Activated CD4-positive, alpha-beta T cell treated with anti-CD3 and anti-CD28 coated beads, Interleukin-10, Interleukin-2, amounts not matched to agents 100 ng/mL and 50 ng/mL, durations not matched to agents 16 hours and 8 hours (primary cell): Measurements from ENCODE around the gene STC2.

Experiments used
- DNase-seq: peaks from one replicate; pipeline ENCODE4 v3.0.0-alpha.2; 2020

Gene STC2

DNA sequence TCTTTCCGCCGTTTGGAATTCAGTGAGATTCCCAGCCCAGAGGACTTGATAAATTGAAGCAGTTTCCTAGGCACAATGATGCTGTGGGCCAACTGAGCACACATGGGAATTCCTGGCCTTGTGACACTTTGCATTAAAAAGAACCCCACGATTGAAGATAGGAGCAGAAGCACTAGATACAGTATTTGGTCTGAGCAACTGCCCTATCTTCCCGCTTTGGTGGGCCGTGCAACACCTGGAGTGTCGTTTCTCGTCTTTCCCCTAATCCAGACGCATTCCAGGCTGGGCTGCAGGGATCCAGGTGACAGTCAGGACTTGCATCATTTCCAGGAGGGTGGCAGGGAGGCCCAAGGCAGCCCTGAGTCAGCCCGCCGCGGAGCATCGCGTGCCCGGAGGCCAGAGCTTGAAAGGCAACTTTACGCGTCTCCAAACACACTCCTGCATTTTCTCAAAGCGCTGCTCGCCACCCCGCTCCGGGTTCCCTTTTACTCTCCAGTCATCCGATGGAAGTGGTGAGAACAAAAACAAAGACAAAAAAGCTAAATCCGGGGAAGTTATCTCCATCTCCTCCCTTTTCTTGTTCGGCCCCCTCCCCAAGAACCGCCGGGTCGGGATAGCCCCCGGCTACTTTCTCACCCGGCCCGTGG is 753 bp upstream of the STC2 start:
- DNase-seq = peak; percentile 51

DNA sequence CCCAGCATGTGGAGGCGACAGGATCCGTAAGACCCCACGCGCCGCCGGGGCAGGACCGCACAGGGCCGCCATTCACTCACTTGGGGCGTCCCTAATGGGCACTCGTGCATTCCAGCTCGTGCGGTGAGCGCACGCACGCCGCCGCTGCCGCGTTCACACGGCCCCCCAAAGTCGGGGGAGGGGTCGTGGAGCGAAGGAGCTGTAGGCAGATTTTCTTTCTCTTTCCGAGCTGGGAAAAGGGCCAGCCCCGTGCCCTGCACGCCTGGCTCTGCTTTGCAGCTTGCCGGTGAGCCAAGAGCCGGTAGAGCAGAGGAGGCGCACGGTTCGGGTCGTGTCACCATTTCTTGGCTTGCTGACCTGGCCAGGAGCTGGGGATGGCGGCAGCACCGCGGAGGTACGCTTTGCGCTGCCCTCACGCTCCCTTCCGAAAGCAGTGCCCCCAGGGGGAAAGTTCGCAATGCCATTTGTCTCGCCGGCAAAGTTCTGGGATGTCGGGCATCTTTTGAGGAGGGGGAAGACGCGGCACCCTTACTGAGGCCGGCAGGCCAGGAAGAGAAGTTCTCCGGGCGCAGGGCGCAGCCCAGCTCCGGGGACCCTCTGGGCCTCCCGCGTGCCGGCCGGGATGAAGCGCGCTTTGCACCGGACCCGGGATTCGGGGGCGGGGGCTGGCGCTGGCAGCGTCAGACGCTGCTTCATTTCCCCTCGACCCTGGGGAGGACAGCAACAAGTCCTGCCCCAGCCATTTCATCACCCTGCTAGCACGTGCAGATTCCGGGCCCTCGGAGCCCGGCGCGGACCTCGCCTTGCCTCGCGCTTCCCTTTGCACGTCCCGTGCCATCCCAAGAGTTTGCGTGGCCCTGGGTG is 898 bp downstream of the STC2 start:
- peak; percentile 26 for DNase-seq

DNA sequence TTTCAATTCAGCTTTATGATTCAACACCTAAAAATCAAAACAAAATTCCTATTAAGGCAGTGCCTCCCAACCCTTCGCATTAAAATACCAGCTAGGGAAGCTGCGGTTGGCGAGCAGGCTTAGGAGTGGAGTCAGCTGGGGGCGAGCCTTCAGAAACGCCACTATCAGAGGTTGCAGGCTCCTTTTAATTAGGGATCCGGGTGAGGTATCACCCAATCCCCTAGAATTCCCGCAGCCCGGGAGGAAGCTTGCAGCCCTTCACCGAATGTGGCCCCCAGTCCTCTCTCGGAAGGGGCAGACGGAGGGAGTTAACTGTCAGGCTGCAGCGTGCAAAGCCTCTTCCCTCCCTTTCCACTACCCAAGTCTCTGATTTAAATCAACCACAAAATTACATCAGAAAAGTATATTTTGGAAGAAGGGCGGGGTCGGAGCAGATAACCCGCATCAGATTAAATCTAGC is 1.7 kb downstream of the STC2 start:
- peak; percentile 47 for DNase-seq

DNA sequence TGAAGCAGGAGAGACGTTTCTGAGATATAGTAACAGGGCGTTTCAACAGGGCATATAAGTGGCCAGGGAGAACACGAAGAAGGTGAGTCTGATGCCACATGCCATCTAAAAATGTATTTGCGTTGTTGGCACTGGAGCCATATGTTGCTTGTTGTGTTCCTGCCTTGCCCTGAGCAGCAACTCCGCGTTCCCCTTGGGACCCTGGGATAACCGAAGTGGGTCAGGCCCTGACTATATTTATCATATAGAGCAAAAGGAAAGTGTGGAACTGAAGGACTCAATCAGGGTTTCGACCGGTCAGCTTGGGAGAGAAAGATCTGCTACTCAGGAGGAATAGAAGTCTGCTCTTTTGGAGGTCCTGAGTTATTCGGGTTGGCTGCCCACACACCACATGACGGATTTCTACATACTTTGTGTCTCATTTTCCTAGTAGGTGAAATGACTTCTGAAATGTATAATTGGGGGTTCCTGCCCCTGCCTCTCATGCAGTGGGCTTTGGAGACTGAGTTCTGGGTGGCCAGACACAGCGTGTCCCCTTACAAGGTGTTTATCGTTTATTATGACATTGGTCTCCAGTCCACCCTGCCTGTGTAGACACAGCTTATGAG is 3.0 kb downstream of the STC2 start:
- no peak for DNase-seq

DNA sequence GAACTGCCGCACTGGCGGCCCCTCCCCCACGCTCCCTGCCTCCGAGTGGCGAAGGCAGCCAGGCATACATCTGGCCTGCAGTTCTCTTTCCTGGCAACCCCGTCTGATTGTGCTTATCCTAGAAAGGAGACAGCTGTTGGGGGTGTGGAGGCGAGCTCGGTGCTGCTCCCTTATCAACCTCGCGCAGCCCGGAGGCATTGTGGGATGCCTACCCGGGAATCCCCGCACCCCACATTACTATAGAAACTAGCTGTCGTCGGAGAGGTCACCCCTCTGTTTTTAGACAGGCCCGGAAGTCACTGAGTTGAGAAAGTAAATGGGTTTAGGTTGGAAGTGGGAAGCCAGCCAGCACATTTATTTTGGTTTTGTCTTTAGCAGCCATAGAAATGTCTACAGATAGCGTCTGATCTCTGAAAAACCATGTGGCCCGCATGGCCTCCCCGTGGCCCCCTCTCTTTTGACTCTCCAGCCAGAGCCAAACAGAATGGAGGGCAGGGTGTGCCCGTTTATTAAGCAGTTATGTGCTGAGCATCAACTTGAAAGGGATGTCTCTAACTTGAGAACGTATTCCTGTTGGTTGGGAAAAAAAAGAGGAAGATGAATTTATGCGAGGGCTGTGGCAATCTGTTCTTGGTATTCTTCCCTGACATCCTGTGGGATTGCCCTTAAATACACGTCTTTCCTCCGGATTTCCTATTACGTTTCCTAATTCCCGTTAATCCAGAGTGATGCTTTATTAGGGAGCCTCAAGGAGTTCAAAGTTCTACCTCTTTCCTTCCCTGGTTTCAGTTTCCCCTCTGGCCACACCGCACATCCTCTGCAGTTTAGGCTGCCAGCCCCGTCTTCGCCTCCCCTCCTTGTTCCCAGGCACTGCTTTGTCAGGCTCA is 3.9 kb downstream of the STC2 start:
- DNase-seq = no peak

DNA sequence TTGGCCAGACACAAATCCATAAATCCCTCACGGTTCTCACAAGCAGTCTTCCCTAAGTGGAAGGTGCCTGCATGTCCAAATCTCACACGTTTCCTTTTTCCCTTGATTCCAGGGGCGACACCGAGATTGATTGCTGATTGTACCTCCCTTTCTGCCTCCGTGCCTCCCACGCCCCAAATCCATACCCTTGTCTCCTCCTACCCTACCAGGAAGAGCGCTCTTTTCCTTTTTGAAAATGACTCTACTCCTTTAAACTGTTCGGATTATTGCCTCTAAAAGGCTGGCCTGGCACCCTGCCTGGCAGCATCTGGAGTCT is 4.5 kb downstream of the STC2 start:
- DNase-seq = no peak

DNA sequence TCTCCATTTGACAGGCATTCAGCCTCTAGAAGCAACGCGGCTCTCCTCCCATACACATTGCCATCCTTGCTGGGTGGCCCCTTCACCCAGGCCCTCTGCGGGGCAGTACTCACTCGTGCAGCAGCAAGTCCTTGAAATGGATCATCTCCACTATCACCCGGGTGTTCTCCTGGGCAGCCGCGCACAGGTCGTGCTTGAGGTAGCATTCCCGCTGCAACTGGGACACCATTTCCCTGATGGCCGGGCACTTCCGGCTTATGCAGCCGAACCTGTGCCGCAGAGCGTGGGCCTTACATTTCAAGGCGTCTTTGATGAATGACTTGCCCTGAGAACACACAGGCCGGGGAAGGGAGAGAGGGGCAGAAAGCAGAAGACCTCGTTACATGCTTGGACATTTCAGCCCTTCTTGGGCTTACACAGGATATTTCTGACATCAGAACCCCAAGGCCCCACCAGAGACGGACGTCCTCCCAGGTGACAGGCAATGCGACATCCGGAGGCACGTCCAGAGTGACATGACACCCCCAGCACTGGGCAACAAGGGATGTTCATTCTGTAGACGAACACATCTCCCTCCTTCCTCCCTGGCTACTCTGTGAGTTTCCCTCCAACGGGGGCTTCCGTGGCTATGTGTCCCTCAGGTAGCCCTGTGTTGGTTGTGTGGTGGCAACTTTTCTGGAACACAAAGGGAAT is 5.0 kb downstream of the STC2 start:
- DNase-seq = no peak

DNA sequence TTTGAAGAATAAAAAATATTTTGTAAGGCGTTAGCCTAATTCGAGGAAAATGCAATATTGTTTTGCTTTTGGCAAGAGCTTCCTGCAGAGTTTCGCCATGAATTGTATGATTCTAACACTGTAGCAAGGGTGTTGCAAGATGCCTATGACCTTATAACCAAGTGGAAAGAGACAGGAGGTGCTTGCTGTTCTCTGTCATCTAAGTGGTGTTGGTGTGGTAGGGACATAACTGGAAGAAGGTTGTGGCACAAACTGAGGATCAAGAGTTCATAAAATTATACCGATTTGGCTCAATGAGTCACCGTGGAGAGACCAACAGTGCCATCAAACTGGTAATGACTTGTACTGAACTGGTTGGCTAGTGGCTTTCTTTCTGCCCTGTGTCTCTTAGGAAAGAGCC is 6.3 kb downstream of the STC2 start:
- DNase-seq = no peak

DNA sequence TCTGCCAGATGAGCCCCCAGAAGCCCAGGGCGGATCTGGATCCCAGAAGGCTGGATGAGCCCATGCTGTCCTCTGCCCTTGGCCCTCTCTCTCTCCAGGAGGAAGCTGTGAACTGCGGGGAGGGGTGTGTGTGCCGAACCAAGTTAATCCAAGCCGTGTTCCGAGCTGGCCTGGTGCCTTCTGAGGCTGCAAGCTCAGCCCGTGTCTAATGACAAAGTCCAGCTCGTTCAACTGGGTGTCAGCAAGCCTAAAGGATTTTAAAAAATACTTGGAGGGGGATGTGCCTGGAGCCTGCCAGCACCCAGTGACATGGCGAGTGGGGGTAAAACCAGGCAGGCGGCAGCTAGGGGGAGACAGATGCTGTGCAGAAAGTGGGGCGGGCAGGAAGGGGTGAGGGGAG is 8.0 kb downstream of the STC2 start:
- DNase-seq = no peak

DNA sequence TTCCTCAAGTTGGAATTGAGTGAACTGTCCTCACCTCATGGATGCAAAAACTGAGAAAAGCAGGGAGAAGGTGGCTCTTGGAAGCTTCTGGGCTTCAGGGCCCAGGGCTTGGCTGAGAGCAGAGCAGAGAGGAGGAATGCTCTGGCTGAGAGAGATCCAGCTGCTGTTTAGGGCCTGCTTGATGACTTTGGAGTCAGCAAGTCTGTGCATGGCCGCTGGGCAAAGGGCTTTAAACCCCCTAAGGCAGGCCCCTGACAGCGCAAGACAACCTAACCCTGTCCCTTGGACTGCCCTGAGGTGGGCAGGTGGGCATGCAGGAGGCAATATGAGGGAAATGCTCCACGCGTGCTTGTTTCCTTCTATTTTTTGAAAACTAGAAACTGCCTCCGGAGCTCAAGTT is 8.6 kb downstream of the STC2 start:
- no peak for DNase-seq

DNA sequence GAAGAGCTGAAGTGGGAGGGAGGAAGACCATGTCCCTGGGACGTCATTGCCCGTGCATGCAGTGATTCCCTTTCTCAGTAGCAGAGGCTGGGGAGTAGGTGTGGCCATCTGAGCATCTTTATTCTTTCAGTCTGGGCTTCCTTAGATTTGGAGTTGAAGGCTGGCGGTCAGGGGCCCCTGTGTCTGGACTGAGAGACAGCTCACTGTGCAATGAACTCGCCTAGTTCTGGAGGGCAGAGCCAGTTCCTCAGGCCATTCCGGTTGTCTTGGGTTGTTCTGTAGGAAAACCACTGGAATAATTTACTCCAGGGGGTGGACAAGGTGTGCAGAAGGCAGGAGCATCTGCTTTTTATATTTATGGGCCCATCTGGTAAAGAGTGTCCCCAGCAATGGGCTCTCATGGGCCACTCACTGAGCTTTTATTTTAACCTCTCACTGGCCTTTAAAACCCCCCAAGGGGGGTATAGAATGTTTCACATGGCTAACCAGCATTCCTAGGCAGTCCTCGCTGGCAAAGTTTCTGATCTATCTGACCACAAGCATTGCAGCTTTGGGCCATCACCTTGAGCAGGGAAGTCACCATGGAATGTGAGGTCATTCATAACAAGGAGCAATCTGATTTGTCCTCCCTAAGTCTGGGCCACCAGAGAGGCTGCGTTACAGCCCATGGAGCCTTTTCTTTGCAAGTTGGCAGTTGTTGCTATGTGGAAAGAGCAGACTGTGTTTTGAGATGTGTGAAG is 9.2 kb downstream of the STC2 start:
- DNase-seq = no peak

DNA sequence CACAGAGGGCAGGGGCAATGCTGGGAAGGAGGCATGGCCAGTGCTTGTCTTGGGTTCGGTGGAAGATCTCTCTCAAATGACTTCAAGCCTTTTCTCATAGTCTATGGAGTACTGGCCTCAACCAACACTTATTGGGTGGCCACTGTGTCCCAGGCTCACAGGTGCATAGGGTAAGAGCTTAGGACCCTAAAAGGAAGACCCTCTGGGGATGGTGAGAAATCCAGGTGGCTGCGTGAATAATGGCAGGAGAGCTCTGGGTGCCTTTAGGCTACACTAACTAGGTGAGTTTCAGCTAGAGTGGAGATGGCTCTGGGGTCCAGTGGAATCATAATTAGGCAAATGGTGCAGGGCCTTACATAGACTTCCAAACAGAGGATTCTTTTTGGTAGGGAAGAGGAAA is 9.9 kb downstream of the STC2 start:
- no peak for DNase-seq

DNA sequence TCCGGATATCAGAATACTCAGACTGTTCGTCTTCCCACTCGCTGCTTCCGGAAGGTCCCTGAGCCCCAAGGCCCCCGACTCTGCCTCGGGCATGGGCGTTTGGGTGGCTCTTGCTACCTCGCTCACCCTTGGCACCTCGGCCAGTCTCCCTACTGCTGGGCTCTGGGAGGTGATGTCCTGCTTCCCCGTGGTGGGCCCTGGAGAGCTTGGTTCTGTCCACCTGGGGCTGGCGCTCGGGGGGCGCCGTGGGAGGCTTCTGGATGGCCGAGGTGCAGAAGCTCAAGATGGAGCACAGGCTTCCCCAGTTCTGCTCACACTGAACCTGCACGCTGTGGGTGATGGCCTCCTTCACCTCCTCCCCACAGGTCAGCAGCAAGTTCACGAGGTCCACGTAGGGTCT is 10.4 kb downstream of the STC2 start:
- DNase-seq = no peak

DNA sequence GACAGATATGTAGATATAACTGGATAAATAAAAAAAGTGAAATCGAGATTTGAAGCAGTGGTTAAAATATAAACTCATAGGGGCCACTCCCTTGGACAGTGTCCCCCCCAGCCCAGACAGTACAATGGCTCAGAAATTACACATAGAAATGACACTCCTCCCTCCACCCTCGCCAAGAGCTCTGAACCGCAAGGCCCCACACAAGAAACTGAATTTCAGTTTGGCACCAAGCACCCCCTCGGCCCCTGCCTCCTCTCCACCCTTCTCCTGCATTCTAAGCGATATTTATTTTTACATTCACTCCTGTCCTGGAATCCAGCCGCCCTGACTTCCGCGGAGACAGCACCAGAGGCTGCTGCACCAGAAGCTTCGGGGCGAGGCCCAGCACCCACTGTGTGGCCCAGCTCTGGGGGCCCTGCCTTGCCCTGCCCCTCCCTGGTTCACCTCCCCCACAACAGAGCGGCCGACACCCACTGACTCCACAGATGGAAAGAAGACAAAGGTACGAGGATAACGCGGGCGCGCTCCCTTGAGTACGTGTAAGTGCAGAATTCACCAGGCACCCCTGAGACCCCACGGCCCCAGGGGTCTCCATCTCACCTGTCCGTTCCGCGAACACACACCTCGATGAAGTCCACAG is 11.0 kb downstream of the STC2 start:
- no peak for DNase-seq

DNA sequence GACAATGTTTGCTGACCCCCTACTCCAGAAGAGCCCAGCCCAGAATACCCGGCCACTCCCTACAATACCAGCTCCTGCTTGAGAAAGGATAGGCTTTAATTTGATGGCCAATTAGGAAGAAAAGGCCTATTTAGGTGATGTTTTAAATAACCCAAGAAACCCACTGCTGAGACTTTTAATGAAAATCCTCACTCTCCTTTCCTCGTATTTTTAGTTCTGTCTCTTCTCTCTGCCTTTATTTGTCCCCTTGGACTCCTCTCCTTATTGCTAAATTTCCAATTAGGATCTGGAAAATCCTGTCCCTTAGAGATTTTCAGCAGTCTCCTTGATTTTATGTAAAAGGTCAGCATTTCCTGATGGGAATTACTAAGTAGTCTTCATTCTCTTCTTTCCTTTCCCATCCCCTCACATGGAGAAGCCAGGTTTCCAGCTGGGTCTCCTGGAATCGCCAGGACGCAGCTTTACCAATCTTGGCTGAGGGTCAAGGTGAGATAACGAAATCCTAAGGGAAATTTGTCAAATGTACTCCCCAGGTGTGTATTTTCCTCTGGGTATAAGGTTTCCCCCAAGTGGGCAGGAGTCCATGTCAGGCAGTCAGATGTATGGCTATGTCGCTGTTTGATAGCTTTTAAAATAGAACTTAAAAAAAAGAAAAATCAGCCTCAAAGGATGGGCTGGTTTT is 11.7 kb downstream of the STC2 start:
- DNase-seq = no peak

DNA sequence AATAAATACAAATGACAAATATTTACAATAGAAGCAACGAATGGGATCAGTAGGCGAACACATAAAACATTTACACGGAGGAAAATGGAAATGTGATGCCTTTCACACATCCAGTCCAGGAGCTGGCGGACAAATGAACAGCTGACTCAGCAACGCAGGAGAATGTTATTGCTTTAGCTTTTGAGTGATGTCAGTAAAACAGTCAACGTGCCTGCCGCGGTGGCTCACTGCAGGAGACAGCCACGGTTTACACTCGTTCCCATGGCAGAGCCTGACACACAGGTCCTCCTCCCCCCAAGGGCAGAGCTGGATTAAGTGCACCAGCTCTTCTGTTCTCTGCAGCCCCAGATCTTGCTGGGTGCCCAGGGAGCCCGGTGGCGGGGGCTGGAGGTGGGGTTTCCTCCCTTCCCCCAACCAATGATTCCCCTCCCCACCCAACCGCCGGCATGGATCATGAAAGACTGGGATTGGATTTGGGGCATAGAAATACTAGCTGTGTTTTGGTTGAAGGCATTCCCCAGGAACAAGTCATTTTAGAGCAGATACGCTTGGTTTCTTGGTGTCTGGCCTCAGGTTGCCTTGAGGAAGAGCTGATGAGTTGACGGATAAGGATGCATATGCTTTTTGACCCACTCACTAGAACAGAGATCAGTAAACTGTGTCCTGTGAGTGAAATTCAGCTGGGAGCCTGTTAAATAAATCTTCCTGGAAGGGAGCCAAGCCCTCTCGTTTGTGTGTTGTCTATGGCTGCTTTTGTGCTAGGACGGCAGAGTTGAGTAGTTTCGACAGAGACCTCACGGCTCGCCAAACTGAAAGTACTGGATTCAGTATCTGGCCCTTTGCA is 12.5 kb downstream of the STC2 start:
- no peak for DNase-seq

DNA sequence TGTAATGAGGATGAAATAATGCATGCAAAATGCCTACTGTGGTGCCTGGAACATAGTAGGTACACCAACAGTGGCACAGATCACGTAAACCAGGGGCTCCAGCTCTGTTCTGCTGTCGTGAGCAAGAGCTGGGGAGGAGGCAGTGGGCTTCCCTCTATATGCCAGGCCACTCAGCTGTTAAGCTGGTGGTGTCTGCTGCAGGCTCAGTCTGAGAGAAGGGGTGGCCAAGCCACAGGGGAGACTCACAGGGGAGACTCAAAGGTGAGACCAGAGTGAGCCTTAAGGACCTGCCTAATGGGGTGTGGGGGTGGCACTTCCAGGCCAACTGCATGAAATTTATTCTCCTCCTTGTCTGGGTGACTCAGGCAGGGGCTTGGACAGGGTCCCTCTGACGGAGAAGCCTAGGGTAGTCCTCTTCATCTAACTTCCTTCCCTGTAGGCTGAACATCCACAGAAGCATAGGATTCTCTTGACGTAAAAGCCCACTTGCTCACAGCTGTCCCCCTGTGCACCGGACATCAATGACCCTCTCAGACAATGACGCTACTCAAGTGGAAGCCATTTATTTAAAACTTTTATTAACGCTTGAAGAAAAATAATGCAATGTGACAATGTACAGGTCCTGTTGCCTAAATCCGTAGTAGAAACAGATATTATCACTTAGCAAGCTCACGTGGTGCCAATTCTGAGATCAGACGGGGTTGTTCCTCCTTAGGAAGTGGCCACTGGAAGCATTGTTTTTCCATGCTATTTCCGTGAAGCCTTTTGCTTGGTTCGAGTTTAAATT is 13.9 kb downstream of the STC2 start:
- no peak for DNase-seq

DNA sequence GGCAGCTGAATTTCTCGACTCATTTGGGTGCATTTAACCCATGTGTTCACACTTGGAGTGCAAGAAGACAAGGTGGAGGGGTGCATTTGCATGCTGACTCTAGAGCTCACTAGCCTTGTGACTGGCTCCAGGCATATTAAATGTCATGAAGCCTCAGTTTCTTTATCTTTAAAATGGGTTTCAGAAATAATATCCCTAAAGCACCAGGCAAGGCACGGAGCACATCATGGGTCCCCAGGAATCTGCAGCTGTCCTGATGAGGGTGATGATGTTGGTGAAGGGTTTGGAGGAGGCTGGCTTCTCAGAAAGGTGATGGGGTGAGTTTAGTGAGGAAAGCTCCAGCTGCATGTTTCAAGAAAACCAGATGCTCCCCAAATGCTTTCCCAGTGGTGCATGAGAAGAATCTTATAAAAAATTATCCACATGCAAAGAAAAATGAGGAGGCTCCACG is 14.8 kb downstream of the STC2 start:
- no peak for DNase-seq

DNA sequence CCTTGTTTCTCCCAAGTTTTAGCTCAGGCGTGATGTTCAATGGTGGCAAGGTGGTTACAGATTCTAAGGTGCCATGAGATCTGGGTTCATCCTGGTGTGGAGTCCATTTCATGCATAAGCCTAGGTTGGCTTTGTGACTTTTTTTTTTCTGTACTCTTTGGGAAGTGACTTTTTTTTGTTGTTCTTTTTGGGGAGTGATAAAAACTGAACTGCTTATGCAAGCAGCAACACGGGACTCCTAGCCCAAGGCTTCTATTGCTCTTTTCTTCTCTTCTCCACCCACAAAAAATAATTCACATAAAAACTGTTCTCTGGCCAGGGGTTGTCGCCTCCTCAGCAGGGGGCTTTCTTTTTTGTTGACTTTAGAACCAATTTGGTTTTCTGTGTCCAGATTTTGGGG is 15.4 kb downstream of the STC2 start:
- no peak for DNase-seq
